Memory B cell (primary cell): Measurements from ENCODE around the gene CTNNBIP1.

Experiments
- ATAC-seq: fragments of 150-1000 bp; cut with Tn5 transposase; 2 replicates; pipeline ENCODE4 v1.10.0; 2021; ENCODE audit warnings: low read depth, mild to moderate bottlenecking, moderate library complexity
- DNase-seq, 2 donors: peaks; one replicate each; pipeline ENCODE4 v3.0.0; 2022; ENCODE audit warnings: low spot score in 2 of 2
- H3K27ac Mint-ChIP-seq: one replicate; pipeline ENCODE4 v1.8.0; 2022; ENCODE audit warnings: mild to moderate bottlenecking, moderate library complexity, mixed read lengths
- H3K27me3 Mint-ChIP-seq: one replicate; pipeline ENCODE4 v1.8.0; 2022; ENCODE audit warnings: mixed read lengths
- H3K36me3 Mint-ChIP-seq: one replicate; pipeline ENCODE4 v1.8.0; 2022; ENCODE audit warnings: mild to moderate bottlenecking, mixed read lengths
- H3K4me1 Mint-ChIP-seq: one replicate; pipeline ENCODE4 v1.8.0; 2022; ENCODE audit warnings: mixed read lengths
- H3K4me3 Mint-ChIP-seq: one replicate; pipeline ENCODE4 v1.8.0; 2022; ENCODE audit warnings: mild to moderate bottlenecking, moderate library complexity, mixed read lengths
- H3K9me3 Mint-ChIP-seq: one replicate; pipeline ENCODE4 v1.8.0; 2022; ENCODE audit warnings: mixed read lengths

The CTNNBIP1 gene

DNA sequence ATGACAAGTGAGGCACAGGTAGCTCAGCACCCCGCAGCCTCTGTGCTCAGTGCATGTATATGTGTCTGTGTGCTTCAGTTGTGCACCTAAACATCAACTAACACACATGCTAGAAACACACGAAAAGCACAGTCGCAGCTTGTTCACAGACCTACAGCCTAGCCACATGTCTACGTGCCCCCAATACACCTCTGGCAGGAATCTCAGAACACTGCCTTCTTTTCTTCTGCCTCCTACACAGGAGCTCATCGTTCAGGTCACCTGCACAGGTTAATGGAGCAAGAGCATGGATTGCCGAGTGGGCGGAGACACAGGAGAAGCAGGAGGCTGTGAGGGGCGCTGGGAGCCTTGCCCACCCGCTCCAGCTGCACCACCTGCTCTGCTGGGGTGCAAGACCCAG, 31.7 kb downstream of the CTNNBIP1 start:
- Mint-ChIP-seq H3K36me3 (peaks cover 7% of the 10 kb centered on the region), H3K4me1 (peaks cover 11% of the 10 kb centered on the region), H3K4me3 (no peak overlapping the region), H3K9me3 (no peaks in the 10 kb centered on the region), H3K27me3 (no peaks in the 10 kb centered on the region), H3K27ac (no peak overlapping the region)
- ATAC-seq (no peak), DNase-seq (no peak)

DNA sequence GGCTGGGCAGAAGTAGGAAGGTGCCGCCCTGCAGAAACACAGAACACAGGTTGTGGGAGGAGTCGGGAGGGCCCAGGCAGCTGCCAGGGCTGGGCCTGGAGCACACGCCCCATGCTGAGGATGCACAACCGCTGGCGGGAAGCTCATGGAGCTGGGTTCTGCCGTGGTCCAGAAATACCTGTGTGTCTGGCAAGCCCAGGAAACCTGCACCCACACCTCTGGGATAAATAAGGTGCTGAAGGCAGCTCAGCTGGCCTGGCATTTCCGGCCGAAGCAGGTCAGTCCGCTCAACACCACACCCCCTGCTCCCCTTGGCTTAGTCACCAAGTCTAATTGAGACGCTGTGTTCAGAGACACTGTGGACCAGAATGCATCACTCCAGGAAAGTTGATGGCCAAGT, 32.1 kb downstream of the CTNNBIP1 start:
- no peak overlapping the region for H3K4me3 Mint-ChIP-seq
- no peaks in the 10 kb centered on the region for H3K9me3 Mint-ChIP-seq
- peaks cover 11% of the 10 kb centered on the region for H3K4me1 Mint-ChIP-seq
- ATAC-seq (no peak), DNase-seq (no peak)
- H3K36me3 Mint-ChIP-seq: peaks cover 7% of the 10 kb centered on the region
- no peaks in the 10 kb centered on the region for H3K27me3 Mint-ChIP-seq
- no peak overlapping the region for H3K27ac Mint-ChIP-seq

DNA sequence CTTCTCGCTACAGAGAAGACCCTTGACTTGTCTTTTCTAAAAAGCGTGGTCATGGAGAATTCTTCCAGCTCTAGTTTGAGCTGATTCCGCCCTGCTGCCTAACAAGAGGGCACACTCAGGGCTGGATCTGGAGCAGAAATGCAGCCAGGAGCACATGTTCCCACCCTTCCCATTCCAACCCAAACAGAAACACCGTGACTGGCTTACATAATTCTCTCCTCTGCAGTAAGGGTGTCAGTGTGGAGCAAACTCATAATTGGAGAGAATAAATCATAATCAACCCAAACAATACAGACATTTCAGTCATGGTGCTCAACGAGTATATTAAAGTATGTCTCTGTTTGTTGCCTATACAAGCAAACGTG, 34.5 kb downstream of the CTNNBIP1 start:
- Mint-ChIP-seq H3K27ac (no peak overlapping the region), H3K27me3 (no peaks in the 10 kb centered on the region)

DNA sequence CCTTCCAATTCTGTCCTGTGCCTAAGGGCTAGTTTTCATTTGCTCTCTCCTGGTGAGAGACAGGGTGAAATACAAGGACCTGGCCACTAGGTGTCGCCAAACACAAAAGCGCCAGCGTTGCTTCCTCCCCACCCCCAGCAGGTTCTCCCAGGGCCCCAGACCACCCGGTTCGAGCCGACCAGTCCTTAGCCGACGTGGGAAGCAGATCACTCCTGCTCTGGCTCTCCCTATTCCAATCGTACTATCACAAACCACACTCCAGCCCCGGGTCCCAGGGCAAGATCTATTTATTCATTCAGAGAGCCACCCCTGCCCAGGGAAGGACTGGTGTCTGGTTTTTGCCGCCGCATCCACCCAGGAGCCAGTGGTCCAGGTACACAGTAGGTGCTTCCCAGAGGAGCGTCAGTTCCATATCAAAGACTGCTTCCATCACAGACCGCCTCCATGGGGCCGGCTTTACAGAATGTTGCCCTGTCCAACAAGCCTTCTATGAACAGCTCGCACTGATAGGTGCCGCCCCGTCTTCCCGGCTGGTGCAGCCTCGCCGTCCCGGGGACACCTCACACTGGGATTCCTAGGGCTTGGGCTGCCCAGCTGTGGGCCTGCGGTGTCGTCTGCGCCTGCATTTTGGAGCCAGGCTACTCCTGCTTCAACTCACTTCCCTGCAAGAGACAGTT, 35.0 kb downstream of the CTNNBIP1 start:
- Mint-ChIP-seq H3K27ac (no peak overlapping the region), H3K27me3 (no peaks in the 10 kb centered on the region), H3K36me3 (no peaks in the 10 kb centered on the region), H3K4me1 (peaks cover 6% of the 10 kb centered on the region), H3K4me3 (peak overlapping the region; percentile 12), H3K9me3 (no peaks in the 10 kb centered on the region)
- peak; percentile 94 for ATAC-seq
- peak; percentile 70 to 72 for DNase-seq

More for the DNA sequence above, 34.5 kb downstream of the CTNNBIP1 start:
- H3K9me3 Mint-ChIP-seq: no peaks in the 10 kb centered on the region
- H3K4me3 Mint-ChIP-seq: no peak overlapping the region
- H3K4me1 Mint-ChIP-seq: peaks cover 6% of the 10 kb centered on the region
- DNase-seq (no peak), ATAC-seq (no peak)
- no peaks in the 10 kb centered on the region for H3K36me3 Mint-ChIP-seq

DNA sequence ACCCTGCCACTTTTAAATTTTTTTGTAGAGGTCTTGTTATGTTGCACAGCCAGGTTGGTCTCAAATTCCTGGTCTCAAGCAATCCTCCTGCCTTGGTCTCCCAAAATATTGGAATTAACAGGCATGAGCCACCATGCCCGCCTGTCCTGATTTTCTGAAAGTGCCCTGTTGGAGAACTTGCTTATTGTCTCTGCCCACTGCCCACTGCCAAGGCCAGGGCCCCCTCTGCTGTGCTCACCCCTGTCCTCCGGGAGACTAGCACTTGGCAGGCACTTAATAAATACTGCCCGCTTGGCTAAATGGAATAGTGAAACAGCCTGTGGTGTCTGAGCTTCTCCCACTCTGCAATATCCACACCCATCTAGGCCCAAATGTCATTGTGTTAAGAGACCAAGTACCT, 35.7 kb downstream of the CTNNBIP1 start:
- H3K27ac Mint-ChIP-seq: no peak overlapping the region
- H3K4me3 Mint-ChIP-seq: no peak overlapping the region
- H3K4me1 Mint-ChIP-seq: peaks cover 6% of the 10 kb centered on the region
- no peaks in the 10 kb centered on the region for H3K27me3 Mint-ChIP-seq
- H3K36me3 Mint-ChIP-seq: no peaks in the 10 kb centered on the region
- DNase-seq (no peak), ATAC-seq (peak; percentile 14)
- no peaks in the 10 kb centered on the region for H3K9me3 Mint-ChIP-seq

DNA sequence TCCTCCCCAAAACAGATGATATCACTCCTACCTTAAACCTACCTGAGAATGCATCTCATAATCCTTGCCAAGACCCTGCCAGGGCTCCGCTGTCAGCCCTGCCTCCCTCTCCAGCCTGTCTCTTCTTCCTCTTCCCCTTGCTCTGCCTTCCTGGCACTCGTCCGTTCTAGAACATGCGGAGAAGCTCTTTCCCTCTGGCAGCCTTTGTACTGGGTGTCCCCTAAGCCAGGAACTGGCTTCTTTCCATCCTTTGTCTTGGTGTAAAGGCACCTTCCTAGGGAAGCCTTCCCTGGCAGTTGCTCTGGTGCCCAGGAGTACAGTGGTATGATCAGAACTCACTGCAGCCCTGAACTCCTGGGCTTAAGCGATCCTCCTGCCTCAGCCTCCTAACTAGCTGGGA, 36.1 kb downstream of the CTNNBIP1 start:
- no peak overlapping the region for H3K27ac Mint-ChIP-seq
- peaks cover 6% of the 10 kb centered on the region for H3K4me1 Mint-ChIP-seq

DNA sequence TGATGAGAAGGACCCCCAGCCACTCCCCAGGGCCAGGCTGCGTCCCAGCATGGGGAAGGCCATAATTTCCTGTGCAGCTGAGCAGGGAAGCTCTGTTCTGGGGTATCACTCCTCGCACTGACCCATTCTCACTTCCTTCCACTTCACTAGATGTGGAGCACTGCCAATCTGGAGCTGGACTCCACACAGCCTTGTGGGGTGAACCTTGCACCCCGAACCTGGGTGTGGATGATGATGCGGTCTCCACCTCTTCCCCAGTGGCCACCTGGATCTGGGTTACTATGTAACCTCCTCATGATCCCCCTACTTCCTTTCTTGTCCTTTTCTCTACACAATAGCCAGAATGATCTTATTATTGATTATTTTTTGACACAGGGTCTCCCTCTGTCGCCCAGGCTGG, 36.7 kb downstream of the CTNNBIP1 start:
- Mint-ChIP-seq H3K27me3 (no peaks in the 10 kb centered on the region), H3K9me3 (no peaks in the 10 kb centered on the region), H3K4me1 (peaks cover 6% of the 10 kb centered on the region), H3K36me3 (no peaks in the 10 kb centered on the region), H3K27ac (no peak overlapping the region), H3K4me3 (no peak overlapping the region)
- ATAC-seq (no peak), DNase-seq (no peak)

More for the DNA sequence above, 36.1 kb downstream of the CTNNBIP1 start:
- DNase-seq (no peak), ATAC-seq (no peak)
- Mint-ChIP-seq H3K4me3 (no peak overlapping the region), H3K36me3 (no peaks in the 10 kb centered on the region), H3K9me3 (no peaks in the 10 kb centered on the region), H3K27me3 (no peaks in the 10 kb centered on the region)

DNA sequence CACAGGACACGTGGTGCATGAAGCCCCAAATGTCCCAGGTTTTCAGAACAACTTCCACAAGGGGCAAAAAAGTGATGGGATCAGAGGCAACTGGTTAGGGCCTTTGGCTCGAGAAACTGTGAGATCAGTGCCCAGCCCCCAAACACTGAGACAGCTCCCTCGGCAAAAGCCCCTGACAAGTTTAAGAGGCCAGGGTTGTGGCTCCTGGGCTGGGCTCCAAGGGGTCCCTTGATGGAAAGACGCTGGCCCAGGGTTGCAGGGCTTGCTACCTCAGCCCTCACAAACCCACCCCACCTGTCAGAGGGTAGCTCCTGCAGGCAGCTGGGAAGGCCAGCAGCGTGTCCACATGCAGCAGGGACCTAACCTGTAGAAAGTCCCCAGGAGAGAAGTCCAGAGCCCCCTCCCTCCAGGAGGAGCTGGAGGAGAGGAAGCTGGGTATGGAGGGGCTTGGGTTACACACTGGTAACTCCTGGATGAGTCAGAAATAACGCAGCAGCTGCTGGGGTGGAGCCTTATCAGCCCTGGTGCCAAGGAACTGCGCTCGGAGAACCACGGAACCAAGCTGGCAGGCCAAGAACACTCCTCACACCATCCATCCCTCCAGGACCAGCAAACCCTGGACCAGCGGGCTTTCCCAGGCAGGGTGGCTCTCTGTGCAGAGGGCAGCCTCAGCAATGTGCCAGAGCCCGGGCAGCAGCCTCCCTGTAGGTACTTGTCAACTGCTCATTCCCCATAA, 37.5 kb downstream of the CTNNBIP1 start:
- Mint-ChIP-seq H3K27me3 (no peaks in the 10 kb centered on the region), H3K27ac (no peak overlapping the region), H3K36me3 (no peaks in the 10 kb centered on the region), H3K4me3 (no peak overlapping the region), H3K4me1 (peaks cover 6% of the 10 kb centered on the region), H3K9me3 (no peaks in the 10 kb centered on the region)
- no peak for ATAC-seq
- DNase-seq: no peak

DNA sequence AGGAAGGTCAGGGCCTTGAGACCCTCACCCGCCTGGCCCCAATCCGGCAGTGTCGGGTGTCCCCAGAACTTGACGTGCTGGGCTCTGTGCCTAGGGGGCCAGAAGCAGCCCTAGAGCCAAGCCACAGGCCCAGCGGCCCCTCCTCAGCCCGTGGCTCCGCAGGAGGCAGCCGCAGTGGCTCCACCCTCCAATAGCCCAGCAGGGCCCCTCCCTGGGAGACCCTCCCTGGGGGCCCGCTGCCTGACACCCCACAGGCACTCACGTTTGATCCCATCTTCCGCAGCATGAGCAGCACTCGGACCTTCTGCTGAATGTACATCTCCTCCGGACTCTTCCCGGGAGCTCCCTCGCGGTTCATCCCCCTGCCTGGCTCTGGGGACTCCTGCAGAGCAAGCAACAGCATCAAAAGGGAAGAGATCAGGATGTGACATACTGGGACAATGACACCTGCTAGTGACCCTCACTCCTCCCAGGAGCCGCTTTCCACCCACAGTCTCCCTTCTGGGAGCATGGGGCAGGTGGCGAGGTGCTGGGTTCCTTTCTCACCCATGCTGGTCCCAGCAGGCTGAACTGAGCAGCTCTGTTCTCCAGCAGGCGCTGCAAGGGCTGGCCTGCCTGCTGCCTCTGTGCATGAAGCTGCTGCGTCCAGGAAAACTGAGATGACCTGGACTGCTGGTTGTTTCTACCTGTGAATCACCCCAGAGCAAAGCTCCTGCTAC, 38.2 kb downstream of the CTNNBIP1 start:
- Mint-ChIP-seq H3K27ac (no peak overlapping the region), H3K36me3 (no peaks in the 10 kb centered on the region), H3K4me3 (no peak overlapping the region), H3K27me3 (no peaks in the 10 kb centered on the region), H3K9me3 (no peaks in the 10 kb centered on the region), H3K4me1 (peaks cover 9% of the 10 kb centered on the region)
- DNase-seq: no peak
- no peak for ATAC-seq

DNA sequence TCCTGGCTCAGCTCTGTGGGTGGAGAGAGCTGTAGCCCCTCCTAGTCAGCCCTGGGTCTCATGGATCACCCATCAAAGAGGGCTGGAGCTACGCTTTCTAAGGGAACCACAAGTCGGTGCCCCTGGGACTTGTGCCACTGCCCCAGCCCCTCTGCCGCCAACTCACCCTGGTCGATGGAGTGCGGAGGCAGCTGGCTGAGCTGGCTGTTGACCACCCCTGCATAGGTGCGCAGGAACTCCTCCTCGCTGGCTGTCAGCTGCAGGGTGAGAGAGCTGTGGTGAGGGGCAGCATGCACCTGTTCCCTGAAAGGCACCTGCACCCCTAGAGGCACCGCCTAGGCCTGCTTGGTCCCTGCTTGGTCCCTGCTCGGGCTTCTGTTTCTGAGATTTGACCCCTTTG, 39.0 kb downstream of the CTNNBIP1 start:
- no peak overlapping the region for H3K4me3 Mint-ChIP-seq
- H3K9me3 Mint-ChIP-seq: no peaks in the 10 kb centered on the region
- no peaks in the 10 kb centered on the region for H3K27me3 Mint-ChIP-seq
- peaks cover under 1% of the 10 kb centered on the region for H3K36me3 Mint-ChIP-seq
- H3K4me1 Mint-ChIP-seq: peaks cover 13% of the 10 kb centered on the region
- ATAC-seq (no peak), DNase-seq (no peak)
- no peak overlapping the region for H3K27ac Mint-ChIP-seq

DNA sequence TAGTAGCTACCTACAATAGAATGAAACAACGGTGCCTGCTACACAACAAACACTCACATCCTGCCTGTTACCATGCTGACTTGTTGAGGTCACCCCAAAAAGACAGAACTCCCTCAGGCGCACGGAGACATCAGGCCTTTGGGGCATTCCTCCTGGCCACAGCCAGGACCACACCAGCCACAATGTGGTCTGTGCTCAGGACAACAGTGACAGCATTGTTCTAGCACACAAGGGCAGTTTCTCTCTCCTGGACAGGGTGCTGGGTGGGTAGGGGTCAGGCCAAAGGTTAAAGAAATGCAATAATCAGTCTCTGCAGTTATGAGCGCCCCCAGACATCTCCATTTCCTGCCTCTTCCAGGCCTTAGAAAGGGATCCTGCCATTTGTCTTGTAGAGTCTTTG, 39.5 kb downstream of the CTNNBIP1 start:
- Mint-ChIP-seq H3K27me3 (no peaks in the 10 kb centered on the region), H3K36me3 (peaks cover 2% of the 10 kb centered on the region), H3K4me1 (peaks cover 11% of the 10 kb centered on the region), H3K4me3 (no peak overlapping the region), H3K9me3 (no peaks in the 10 kb centered on the region), H3K27ac (no peak overlapping the region)
- DNase-seq (no peak), ATAC-seq (no peak)

DNA sequence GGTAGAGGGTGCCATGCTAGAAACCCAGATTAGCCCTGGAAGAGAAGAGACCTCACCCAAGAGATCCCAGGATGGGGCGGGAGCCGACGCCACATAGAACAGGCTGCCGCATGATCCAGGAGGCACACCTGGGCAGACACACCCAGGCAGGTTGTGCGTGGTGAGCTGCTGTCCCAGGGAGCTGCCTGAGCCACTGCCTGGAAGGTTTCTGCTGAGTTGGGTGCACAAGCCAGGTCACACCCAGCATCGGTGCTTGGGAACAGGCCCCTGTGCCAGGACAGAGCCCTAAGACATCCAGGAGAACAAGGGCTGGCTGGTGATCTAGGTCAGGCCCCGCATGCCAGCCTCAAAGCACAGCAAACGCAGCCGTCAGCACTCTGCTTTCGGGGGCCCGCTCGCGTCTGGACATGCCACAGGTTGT, 40.2 kb downstream of the CTNNBIP1 start:
- peaks cover 2% of the 10 kb centered on the region for H3K36me3 Mint-ChIP-seq
- H3K4me3 Mint-ChIP-seq: no peak overlapping the region
- H3K27ac Mint-ChIP-seq: no peak overlapping the region
- ATAC-seq (no peak), DNase-seq (no peak)
- H3K9me3 Mint-ChIP-seq: no peaks in the 10 kb centered on the region
- peaks cover 7% of the 10 kb centered on the region for H3K4me1 Mint-ChIP-seq
- H3K27me3 Mint-ChIP-seq: no peaks in the 10 kb centered on the region

DNA sequence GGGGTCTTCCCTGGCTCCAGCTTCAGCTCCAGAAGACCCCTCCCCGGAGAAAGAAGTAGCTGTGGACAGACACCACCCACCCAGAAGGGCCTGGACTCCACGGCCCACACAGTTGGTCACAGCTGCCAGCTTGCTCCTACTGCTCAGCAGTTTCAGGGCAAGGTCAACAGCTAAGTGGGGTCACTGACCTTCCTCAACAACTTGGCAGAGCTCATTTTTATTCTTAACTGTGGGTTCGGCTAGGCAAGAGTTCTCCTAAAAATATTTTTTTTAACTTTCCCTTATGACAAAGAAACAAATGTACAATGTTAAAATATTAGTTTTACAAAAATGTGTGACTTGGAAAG, 41.9 kb downstream of the CTNNBIP1 start:
- H3K9me3 Mint-ChIP-seq: no peaks in the 10 kb centered on the region
- ATAC-seq (no peak), DNase-seq (no peak)
- H3K27ac Mint-ChIP-seq: no peak overlapping the region
- H3K36me3 Mint-ChIP-seq: peaks cover 2% of the 10 kb centered on the region
- peaks cover 7% of the 10 kb centered on the region for H3K4me1 Mint-ChIP-seq
- H3K27me3 Mint-ChIP-seq: no peaks in the 10 kb centered on the region
- no peak overlapping the region for H3K4me3 Mint-ChIP-seq

DNA sequence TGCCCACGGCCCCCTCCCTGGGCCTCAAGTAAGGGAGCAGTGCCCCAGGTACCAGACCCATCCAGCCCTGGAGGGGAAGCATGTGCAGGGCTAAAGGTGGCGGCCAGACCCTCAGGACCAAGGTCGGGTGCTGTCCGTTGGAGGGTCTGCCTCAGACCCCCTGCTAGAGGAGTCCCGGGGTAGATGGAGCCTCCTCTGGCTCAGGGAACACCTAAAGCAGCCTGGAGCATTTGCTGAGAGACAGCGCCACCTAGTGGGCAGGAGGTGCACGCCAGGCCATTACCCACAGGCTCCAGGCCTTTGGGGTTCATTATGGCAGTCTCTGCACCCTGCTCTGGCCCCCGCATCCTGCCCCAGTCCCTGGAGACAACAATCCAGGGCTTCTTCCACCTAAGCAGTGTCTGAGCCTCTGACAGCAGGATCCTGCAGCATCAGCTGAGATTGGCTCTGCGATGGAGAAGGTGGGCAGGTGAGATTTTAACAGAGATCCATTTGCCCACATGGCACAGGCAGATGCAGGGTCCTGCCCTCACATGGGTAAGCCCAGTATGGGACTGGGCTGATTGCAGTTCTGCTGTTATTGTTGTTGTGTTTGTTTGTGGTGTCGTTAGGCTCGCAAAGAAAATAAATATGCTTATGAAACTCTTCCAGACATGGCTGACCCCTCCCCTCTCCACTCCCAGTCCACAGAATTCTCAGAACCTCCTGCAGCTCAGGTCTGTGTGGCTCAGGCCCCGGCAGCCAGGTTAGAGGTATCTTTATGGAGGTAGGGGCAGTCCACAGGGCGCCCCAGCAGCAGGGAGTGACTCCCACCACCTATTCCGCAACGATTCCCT, 42.4 kb downstream of the CTNNBIP1 start:
- no peak overlapping the region for H3K4me3 Mint-ChIP-seq
- H3K36me3 Mint-ChIP-seq: peaks cover 2% of the 10 kb centered on the region
- H3K27ac Mint-ChIP-seq: no peak overlapping the region
- peak; percentile 86 to 97 for DNase-seq
- no peaks in the 10 kb centered on the region for H3K27me3 Mint-ChIP-seq
- H3K9me3 Mint-ChIP-seq: no peaks in the 10 kb centered on the region
- H3K4me1 Mint-ChIP-seq: peaks cover 7% of the 10 kb centered on the region
- peak; percentile 96 for ATAC-seq
